CD4-positive, alpha-beta T cell treated with Interleukin-17A for 1 hour (primary cell): ENCODE results near the gene RPL13A.
"Not testable (repeated sequence)": the region's sequence is repeated elsewhere in the genome, so short reads cannot be mapped to it uniquely, and the experiment has no call there.

Experiments
- DNase-seq: peaks from one replicate; pipeline ENCODE4 v3.0.0-alpha.2; 2020

Gene RPL13A

GRCh38 chr19:49458567-49458903 is 28.9 kb upstream of the RPL13A start:
- peak; percentile 26 for DNase-seq

DNA sequence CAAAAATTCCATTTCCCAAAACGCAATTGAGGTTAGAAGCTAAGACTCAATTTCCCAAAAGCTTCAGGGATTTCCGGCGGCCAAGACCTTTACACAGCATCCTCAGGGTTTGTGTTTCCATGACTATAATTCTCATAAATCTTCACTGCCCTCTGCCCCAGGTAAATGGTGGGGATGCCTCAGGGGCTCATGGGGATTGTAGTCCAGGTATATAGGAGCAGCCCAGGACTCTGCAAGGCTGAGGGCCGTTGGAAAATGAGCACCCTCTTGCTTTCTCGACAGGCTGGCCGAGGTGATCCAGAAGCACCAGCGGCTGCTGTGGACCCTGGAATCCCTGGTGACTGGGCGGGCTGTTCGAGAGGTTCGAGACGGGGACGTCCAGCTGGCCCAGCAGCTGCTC is 28.0 kb upstream of the RPL13A start:
- no peak for DNase-seq

DNA sequence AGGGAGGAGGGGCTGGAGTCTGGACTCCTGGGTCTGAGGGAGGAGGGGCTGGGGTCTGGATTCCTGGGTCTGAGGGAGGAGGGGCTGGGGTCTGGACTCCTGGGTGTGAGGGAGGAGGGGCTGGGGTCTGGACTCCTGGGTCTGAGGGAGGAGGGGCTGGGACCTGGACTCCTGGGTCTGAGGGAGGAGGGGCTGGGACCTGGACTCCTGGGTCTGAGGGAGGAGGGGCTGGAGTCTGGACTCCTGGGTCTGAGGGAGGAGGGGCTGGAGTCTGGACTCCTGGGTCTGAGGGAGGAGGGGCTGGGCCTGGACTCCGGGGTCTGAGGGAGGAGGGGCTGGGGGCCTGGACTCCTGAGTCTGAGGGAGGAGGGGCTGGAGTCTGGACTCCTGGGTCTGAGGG is 26.3 kb upstream of the RPL13A start:
- not testable (repeated sequence) for DNase-seq

- DNase-seq: no peak
Observed at GRCh38 chr19:49461656-49462055, 25.8 kb upstream of the RPL13A start.

GRCh38 chr19:49462492-49462891 is 24.9 kb upstream of the RPL13A start:
- no peak for DNase-seq

GRCh38 chr19:49463960-49464740 is 23.3 kb upstream of the RPL13A start:
- DNase-seq: no peak

GRCh38 chr19:49465371-49465770 is 22.0 kb upstream of the RPL13A start:
- no peak for DNase-seq

- DNase-seq: no peak
Observed at GRCh38 chr19:49468199-49468598, 19.2 kb upstream of the RPL13A start.

DNA sequence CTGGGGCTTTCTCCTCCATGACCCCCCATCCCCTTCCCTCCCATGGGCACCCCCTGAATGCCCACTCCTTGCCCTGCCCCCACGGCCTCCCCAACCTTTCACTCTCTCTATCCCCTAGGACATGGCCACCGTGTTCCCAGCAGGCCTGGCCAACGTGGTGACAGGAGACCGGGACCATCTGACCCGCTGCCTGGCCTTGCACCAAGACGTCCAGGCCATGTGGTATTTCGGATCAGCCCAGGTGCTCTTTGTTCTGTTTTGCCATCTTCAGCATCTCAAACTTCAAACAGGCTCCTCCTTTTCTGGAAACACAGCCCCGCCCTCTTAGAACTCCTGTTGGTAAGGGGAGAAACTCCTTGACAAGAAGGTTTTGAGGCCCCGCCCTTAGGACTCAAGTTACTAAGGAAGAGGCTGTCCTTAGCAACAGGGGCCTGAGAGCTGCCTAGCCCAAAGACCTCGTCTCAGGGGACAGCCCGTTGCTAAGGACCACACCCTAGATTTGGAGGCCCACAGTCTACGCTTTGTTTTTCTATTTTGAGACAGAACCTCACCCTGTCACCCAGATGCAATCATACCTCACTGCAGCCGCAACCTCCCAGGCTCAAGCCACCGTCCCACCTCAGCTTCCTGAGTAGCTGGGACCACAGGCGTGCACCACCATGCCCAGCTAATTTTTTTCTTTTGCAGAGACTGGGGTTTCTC is 18.5 kb upstream of the RPL13A start:
- peak; percentile 99 for DNase-seq

GRCh38 chr19:49469828-49470614 is 17.4 kb upstream of the RPL13A start:
- peak; percentile 96 for DNase-seq

DNA sequence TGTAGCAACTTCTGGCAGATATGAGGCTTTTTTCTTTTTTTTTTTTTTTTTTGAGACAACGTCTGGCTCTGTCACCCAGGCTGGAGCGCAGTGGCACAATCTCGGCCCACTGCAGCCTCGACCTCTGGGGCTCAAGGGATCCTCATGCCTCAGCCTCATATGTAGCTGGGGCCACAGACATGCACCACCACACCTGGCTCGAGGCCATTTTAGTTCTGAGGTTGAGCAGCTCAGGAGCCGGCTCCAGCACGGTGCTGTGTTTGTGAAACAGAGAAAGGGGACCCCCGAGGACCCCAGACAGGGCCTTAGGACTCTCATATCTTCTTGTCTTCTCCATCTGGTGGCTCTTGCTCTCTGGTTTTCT is 16.8 kb upstream of the RPL13A start:
- DNase-seq: no peak

DNA sequence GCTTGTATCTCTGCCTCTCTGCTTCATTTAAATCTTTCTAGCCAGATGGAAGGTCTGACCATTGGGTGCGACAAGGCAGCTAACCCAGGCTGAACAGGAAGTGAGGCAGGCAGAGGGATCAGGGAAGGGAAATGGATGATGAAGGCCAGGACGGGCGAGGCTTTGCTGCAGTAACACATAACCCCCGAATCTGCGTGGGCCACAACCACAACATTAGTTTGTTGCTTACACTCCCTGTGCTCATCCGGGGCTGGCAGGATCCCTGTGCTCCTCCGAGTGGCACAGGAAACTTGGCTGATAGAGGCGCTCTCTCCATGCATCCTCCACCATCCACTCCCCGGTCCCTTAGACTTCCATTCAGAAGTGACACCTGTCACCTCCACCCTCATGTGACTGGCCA is 14.5 kb upstream of the RPL13A start:
- DNase-seq: no peak

DNA sequence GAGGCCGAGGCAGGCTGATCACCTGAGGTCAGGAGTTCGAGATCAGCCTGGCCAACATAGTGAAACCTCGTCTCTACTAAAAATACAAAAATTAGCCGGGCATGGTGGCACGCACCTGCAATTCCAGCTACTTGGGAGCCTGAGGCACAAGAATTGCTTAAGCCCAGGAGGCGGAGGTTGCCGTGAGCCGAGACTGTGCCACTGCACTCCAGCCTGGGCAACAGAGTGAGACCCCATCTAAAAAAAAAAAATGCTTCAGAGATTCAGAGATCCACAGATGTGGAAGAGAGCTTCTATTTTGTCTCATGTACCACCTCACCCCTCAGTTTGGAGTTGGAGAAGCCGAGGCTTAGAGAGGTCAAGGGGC is 13.9 kb upstream of the RPL13A start:
- not testable (repeated sequence) for DNase-seq

GRCh38 chr19:49473868-49474541 is 13.4 kb upstream of the RPL13A start, which contains the start of gene FLT3LG:
FLT3LG (plus strand) TSS chr19:49474215; CDS start chr19:49474640, 425 bp downstream.
- peak; percentile 97 for DNase-seq

- DNase-seq: no peak
Observed at GRCh38 chr19:49474542-49474924, 12.9 kb upstream of the RPL13A start.

DNA sequence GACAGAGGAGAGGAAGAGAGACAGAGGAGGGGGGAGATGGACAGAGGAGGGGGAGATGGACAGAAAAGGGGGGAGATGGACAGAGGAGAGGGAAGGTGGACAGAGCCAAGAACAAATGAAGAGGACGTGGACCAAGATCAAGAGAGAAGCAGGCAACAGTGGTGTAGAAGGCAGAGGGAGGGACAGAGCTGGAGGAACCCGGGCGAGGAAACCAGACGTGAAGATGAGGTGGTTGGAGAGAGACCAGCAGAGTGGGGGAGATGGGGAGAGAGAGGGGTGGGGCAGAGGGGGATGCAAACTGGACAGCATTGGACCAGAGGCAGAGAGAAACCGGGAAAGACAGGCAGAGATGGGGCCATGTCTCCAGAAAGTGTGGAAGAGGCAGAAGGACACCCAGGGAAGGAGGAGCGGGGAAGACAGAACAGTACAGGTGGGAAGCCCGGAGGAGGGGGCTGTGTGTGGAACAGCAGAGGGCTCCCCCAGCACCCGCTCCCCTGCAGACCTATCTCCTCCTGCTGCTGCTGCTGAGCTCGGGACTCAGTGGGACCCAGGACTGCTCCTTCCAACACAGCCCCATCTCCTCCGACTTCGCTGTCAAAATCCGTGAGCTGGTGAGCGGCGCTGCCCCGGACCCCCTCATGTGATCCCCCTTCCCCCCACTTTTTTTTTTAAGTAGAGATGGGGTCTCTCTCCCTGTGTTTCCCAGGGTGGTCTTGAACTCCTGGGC is 12.1 kb upstream of the RPL13A start:
- DNase-seq: no peak

DNA sequence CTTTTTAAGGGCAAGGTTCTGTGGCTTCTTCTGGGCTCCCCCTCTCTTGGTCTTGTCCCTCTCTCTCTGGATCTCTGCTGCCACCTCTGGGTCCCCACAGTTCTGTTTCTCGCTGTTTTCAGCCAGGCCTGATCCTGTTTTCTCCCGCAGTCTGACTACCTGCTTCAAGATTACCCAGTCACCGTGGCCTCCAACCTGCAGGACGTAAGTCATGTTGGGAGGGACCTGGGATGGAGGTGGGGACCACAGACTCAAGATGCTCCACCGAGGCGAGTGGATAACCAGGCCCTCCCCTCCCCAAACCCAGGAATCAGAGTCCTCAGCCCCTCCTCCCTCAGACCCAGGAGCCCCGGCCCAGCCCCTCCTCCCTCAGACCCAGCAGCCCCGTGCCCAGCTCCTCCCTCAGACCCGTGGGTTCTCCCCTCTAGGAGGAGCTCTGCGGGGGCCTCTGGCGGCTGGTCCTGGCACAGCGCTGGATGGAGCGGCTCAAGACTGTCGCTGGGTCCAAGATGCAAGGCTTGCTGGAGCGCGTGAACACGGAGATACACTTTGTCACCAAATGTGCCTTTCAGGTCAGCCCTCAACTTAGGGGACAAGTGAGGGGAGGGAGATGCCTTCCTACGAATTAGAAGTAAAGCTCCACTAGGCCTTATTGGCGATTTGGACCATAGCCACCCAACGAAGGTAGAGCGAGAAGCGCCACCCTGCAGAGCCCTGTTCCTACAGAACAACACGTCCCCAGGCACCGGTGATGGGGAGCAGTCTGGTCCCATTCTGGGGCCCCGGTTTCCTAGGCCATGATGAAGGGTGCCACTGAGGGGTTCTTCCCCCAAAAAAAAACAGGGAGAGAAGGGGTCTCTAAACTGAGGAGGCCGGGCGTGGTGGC is 11.2 kb upstream of the RPL13A start:
- peak; percentile 78 for DNase-seq

DNA sequence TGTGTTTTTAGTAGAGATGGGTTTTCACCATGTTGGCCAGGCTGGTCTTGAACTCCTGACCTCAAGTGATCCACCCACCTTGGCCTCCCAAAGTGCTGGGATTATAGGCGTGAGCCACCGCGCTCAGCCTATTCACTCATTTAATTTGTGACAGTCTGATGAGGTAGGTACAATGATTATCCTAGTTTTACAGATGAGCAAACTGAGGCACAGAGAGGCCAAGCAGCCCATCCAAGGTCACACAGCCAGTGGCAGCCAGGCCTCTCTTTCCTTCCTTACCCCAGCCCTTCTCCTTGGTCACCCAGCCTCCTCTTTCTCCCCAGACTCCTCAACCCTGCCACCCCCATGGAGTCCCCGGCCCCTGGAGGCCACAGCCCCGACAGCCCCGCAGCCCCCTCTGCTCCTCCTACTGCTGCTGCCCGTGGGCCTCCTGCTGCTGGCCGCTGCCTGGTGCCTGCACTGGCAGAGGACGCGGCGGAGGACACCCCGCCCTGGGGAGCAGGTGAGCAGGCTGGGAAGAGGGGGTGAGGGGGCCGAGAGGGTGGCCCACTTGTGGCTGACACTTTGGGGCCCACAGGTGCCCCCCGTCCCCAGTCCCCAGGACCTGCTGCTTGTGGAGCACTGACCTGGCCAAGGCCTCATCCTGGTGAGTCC is 7.3 kb upstream of the RPL13A start:
- DNase-seq: no peak

DNA sequence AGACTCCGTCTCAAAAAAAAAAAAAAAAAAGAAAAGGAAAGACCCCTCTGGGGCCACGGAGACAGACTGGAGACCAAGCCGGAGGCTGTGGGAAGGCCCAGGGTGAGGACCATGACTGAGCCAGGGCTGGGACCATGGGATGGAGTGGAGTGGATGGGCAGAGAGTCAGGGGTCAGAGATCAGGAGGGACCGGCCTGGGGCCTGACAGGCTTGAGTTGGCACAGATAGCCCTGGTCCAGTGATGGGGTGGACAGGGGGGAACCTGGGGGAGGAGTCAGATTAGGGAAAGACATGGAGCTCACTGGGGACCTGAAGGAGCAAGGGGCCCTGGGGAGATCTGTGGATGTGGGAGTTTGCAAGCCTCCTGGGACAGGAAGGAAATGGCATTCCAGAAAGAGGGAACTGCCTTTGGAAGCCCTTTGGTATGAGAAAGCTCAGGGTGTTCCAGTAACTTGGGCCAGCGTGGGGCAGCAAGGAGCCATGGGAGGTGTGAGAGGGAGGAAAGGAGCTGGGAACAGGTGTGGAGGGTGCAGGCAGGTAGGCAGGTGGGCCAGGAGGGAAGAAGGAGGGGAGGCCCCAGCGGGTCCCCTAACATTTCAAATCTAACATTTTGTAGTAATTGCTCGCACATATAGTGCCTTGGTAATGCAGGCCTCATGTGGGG is 6.3 kb upstream of the RPL13A start:
- DNase-seq: no peak

- no peak for DNase-seq
Observed at GRCh38 chr19:49486232-49486631, 1.2 kb upstream of the RPL13A start.
